IMR-90 (cell line): Measurements from ENCODE around the gene TNS1.

Source experiments
- BHLHE40 ChIP-seq: fragments of 150-350 bp; IDR thresholded peaks from 2 replicates; pipeline ENCODE4 v1.6.1; 2016; ENCODE audit warnings: mild to moderate bottlenecking, low read depth, low read length
- CEBPB ChIP-seq: IDR thresholded peaks from 2 replicates; pipeline ENCODE4 v1.6.1; 2012; ENCODE audit warnings: low read depth, low read length, improper control_type of control experiment
- CHD1 ChIP-seq: IDR thresholded peaks from 2 replicates; pipeline ENCODE4 v1.6.1; 2012; ENCODE audit warnings: low read depth, low read length, improper control_type of control experiment
- CTCF ChIP-seq: conservative IDR thresholded peaks from 2 replicates; pipeline ENCODE4 v1.5.1; 2012; ENCODE audit warnings: mild to moderate bottlenecking, low read depth, low read length, improper control_type of control experiment
- ELK1 ChIP-seq: fragments of 150-350 bp; IDR thresholded peaks from 2 replicates; pipeline ENCODE4 v1.6.1; 2016; ENCODE audit warnings: low read depth, mild to moderate bottlenecking, low read length, moderate library complexity, borderline replicate concordance
- MAFK ChIP-seq: IDR thresholded peaks from 2 replicates; pipeline ENCODE4 v1.6.1; 2012; ENCODE audit warnings: low read depth, low read length, improper control_type of control experiment
- MAZ ChIP-seq: IDR thresholded peaks from 2 replicates; pipeline ENCODE4 v1.6.1; 2012; ENCODE audit warnings: low read depth, mild to moderate bottlenecking, low read length, improper control_type of control experiment, moderate library complexity, borderline replicate concordance
- POLR2A ChIP-seq: IDR thresholded peaks from 2 replicates; pipeline ENCODE4 v1.6.1; 2012; ENCODE audit warnings: mild to moderate bottlenecking, low read depth, low read length
- RAD21 ChIP-seq: IDR thresholded peaks from 2 replicates; pipeline ENCODE4 v1.6.1; 2012; ENCODE audit warnings: low read length, improper control_type of control experiment
- RCOR1 ChIP-seq: IDR thresholded peaks from 2 replicates; pipeline ENCODE4 v1.6.1; 2012; ENCODE audit warnings: mild to moderate bottlenecking, low read length, improper control_type of control experiment; ENCODE audit not compliant: insufficient replicate concordance
- SMC3 ChIP-seq: fragments of 150-350 bp; IDR thresholded peaks from 2 replicates; pipeline ENCODE4 v1.6.1; 2016; ENCODE audit warnings: low read depth, mild to moderate bottlenecking, antibody characterized with exemption, low read length, moderate library complexity

GRCh38 chr2:217972037-217972436, 30.8 kb downstream of the TNS1 start:
- no peak for TF ChIP-seq SMC3
- no peak for TF ChIP-seq CTCF
- TF ChIP-seq MAFK, result no peak
- TF ChIP-seq CHD1, result no peak
- TF ChIP-seq RCOR1, result no peak
- TF ChIP-seq POLR2A, result no peak
- TF ChIP-seq BHLHE40, result no peak
- no peak for TF ChIP-seq CEBPB
- no peak for TF ChIP-seq RAD21
- no peak for TF ChIP-seq MAZ
- TF ChIP-seq ELK1, result no peak
